Rectal smooth muscle tissue (tissue), 1 donor: ENCODE results near the gene RNH1.

Source experiments
- H3K27ac ChIP-seq: one replicate; pipeline ENCODE4 v1.7.0; 2013; ENCODE audit warnings: low read depth, low read length, inconsistent platforms
- H3K27me3 ChIP-seq: one replicate; pipeline ENCODE4 v1.7.0; 2013; ENCODE audit warnings: low read length; ENCODE audit not compliant: control insufficient read depth, insufficient read depth
- H3K36me3 ChIP-seq: one replicate; pipeline ENCODE4 v1.7.0; 2013; ENCODE audit warnings: low read length; ENCODE audit not compliant: control insufficient read depth, insufficient read depth
- H3K4me1 ChIP-seq: one replicate; pipeline ENCODE4 v1.7.0; 2013; ENCODE audit warnings: low read length; ENCODE audit not compliant: control insufficient read depth, insufficient read depth
- H3K4me3 ChIP-seq: one replicate; pipeline ENCODE4 v1.7.0; 2013; ENCODE audit warnings: low read length
- H3K9ac ChIP-seq: one replicate; pipeline ENCODE4 v1.7.0; 2013; ENCODE audit warnings: low read length

RNH1 gene

DNA sequence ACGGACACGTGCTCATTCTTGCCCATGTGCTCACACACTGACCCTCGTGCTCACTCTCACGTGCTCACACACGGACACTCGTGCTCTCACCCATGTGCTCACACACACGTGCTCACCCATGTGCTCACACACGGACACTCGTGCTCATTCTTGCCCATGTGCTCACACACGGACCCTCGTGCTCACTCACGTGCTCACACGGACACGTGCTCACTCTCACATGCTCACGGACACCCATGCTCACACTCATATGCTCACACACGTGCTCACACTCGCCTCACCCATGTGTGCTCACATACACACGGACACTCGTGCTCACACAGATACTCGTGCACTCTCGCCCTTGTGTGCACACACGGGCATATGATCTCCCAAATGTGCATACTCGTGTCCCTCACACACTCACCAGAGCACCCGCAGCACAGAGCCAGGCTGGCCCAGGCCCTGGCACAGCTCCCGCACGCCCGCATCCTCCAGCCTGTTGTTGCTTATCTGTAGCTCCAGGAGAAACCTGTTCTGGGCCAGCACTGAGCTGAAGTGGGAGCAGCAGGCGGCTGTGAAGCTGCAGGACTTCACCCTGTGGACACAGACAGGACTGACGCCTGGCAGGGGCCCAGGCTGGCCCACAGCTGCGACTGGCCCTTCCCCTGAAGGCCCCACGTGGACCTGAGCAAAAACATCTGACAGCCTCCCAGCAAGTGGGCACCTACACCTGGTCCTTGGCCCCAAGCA lies 9.3 kb downstream of the RNH1 start:
- Histone ChIP-seq H3K9ac (no peak overlapping the region), H3K27ac (no peak overlapping the region), H3K36me3 (peaks cover 40% of the 10 kb centered on the region), H3K4me1 (no peaks in the 10 kb centered on the region), H3K27me3 (no peaks in the 10 kb centered on the region), H3K4me3 (no peak overlapping the region)

DNA sequence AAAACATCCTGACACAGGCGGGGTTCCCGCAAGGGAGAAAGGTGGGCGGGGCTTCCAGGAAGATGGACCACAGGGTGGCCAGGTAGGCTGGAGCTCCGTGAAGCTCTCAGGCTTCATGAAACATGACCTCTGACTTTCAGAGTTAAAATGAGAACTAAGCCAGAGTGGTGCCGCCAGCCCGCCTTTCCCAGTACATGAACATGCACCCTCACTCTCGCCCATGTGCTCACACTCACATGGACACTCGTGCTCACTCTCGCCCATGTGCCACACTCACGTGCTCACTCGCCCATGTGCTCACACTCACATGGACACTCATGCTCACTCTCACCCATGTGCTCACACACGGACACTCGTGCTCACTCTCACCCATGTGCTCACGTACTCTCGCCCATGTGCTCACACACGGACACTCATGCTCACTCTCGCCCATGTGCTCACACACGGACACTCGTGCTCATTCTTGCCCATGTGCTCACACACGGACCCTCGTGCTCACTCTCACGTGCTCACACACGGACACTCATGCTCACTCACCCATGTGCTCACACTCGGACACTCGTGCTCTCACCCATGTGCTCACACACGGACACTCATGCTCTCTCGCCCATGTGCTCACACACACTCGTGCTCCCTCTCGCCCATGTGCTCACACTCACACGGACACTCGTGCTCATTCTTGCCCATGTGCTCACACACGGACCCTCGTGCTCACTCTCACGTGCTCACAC lies 10.0 kb downstream of the RNH1 start:
- Histone ChIP-seq H3K27me3 (no peaks in the 10 kb centered on the region), H3K4me3 (no peak overlapping the region), H3K36me3 (peaks cover 40% of the 10 kb centered on the region), H3K27ac (no peak overlapping the region), H3K9ac (no peak overlapping the region), H3K4me1 (no peaks in the 10 kb centered on the region)

DNA sequence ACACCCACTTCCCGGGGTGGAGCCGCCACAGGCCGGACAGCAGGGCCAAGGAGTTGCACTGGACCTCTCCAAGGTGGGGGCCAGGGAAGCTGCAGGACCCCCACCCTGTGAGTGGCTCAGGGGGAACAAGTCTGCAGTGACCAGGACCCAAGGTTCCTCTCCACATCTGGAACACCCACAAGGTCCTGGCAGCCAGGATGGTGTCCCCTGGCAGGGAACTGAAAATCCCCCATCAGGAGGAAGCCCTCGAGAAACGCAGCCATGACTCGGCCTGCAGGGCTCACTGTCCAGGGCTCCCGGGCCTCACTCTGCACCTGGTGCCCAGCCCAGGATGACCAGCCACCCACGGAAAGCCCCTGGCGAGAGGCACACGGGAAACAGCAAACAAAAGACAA lies 11.5 kb downstream of the RNH1 start:
- H3K9ac ChIP-seq, result no peak overlapping the region
- no peaks in the 10 kb centered on the region for H3K4me1 ChIP-seq
- no peak overlapping the region for H3K27ac ChIP-seq

DNA sequence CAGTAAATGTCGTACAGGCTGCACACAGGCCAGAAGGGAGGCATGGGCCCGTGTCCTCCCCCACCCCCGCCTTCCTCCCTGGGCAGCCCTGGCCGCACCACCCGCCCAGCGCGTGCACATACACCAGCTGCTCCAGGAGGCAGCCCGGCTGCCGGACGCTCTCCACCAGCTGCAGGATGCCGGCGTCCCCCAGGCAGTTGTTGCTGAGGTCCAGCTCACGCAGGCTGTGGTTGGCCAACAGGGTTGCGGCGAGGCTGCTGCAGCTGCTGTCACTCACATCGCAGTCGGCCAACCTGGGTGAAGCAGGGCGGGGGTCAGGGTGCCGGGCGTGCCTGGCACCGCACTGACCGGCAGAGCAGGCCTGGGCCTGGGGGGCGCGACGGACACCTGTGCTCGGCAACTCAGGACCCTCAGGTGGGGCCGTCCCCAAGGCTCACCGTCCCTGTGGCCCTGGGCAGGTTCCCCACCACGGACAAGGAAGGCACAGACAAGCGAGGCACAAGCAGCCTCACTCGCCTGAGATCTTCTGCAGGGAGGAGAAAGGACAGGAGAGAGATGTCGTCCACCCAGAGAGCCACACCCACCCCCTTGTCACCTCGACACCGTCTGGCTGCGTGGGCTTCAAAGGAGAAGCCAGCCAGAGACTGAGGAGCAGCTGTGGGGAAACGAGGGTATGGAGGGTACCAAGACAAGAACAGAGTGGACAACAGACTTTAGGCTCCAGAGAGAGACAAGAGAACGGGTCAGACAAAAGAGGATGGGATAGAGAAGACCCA lies 12.1 kb downstream of the RNH1 start:
- no peaks in the 10 kb centered on the region for H3K4me1 ChIP-seq
- no peak overlapping the region for H3K4me3 ChIP-seq
- H3K36me3 ChIP-seq, result peaks cover 30% of the 10 kb centered on the region
- no peak overlapping the region for H3K9ac ChIP-seq
- no peak overlapping the region for H3K27ac ChIP-seq
- H3K27me3 ChIP-seq, result no peaks in the 10 kb centered on the region

More for the DNA sequence above, 11.5 kb downstream of the RNH1 start:
- Histone ChIP-seq H3K36me3 (peaks cover 36% of the 10 kb centered on the region), H3K4me3 (no peak overlapping the region), H3K27me3 (no peaks in the 10 kb centered on the region)

DNA sequence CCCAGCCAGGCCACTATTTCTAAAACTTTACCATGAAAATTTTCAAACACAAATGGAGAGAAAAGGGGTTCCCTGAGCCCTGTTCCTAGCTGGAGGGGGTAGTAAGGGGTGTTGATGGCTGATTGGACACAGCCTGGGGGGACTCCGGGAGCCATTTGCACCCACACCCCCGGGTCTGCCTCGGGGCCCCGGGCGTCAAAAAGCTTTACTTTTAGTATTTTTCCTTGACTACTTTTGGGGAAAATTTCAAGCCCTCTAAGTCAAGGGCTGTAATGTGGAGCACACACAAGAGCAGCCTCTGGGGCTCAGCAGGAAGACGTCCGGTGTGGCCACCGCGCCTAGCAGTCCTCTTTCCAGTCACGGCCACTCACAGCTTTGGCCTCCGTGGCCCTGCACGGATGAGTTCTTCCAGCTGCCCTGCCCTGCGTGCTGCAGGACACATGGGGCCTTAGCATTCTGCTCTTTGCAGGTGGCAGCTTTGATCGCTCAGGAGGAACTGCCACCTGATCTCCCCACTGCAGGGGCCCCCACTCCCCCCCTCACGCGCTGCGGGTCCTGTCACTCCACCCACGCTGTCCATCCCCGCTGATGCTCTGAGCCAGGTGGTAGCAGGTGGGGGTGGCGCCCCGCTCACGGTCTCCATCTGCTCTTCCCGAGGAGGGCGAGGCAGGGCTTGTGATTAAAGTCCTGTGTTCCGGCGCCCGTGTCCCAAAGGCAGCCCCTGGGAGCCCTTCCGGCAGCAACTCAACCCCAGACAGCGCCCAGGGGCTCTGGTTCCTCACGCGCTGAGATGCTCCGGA lies 14.4 kb downstream of the RNH1 start:
- H3K36me3 ChIP-seq, result peaks cover 14% of the 10 kb centered on the region
- H3K27ac ChIP-seq, result no peak overlapping the region
- H3K4me1 ChIP-seq, result no peaks in the 10 kb centered on the region
- no peaks in the 10 kb centered on the region for H3K27me3 ChIP-seq
- no peak overlapping the region for H3K9ac ChIP-seq
- H3K4me3 ChIP-seq, result no peak overlapping the region

DNA sequence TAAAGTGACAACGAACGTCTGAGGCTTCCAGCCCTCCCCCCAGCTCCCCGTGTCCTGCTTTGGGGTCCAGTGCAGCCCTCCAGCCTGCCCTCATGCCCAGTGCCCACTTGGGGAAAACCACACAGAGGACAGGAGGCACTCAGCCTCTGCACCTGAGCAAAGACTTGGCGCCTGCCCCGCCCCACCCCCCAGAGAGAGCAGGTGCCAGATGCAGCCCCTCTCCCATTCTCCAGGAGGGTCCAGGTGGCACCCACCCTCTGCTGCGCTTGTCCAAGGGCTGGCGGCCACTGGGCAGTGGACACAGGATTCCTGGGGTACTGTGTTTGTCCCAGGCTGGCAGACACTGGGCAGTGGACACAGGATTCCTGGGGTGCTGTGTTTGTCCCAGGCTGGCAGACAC lies 15.7 kb downstream of the RNH1 start:
- no peak overlapping the region for H3K9ac ChIP-seq
- no peak overlapping the region for H3K27ac ChIP-seq
- peaks cover 2% of the 10 kb centered on the region for H3K36me3 ChIP-seq
- H3K4me3 ChIP-seq, result no peak overlapping the region
- H3K27me3 ChIP-seq, result no peaks in the 10 kb centered on the region
- no peaks in the 10 kb centered on the region for H3K4me1 ChIP-seq

DNA sequence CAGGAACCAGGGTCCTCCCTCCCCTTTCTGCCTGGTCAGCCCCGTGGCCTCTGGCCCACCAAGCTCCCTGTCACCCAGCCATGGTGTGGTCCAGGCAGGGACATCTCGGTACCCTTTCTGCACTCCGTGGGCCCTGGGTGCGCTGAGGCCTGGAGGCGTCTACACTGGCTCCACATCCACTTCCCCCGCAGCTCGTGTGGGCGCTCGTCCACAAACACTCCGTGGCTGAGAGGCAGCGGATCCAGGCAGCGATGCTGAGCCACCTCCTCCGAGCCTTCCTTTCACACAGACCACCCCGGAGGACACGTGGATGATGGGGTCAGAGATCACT lies 16.1 kb downstream of the RNH1 start:
- Histone ChIP-seq H3K27ac (no peak overlapping the region), H3K4me3 (no peak overlapping the region), H3K4me1 (no peaks in the 10 kb centered on the region), H3K36me3 (peaks cover 2% of the 10 kb centered on the region), H3K9ac (no peak overlapping the region), H3K27me3 (no peaks in the 10 kb centered on the region)

DNA sequence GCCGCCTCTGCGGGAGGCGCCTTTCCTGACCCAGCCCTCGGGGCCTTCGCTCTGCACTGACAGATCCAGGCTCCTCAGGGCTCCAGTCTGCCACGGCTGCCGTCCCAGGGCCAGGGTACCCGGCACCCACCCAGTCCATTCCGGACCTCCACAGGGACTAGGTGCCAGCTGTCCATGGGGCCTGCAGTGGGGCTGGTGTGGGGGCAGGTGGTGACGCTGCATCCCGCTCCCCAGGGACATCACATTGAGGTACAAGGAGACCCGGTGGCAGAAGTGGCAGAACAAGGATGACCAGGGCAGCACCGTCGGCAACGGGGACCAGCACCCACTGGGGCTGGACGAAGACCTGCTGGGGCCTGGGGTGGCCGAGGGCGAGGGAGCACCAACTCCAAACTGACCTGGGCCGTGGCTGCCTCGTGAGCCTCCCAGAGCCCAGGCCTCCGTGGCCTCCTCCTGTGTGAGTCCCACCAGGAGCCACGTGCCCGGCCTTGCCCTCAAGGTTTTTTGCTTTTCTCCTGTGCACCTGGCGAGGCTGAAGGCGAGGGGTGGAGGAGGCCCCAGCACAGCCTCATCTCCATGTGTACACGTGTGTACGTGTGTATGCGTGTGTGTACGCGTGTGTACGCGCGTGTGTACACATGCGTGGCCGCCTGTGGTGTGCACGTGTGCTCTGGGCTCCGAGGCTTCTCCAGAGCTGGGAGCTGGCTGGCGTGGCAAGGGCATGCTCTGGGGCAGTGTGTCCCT lies 16.7 kb downstream of the RNH1 start:
- Histone ChIP-seq H3K27me3 (no peaks in the 10 kb centered on the region), H3K27ac (no peak overlapping the region), H3K4me3 (no peak overlapping the region), H3K36me3 (no peaks in the 10 kb centered on the region), H3K4me1 (no peaks in the 10 kb centered on the region), H3K9ac (no peak overlapping the region)

DNA sequence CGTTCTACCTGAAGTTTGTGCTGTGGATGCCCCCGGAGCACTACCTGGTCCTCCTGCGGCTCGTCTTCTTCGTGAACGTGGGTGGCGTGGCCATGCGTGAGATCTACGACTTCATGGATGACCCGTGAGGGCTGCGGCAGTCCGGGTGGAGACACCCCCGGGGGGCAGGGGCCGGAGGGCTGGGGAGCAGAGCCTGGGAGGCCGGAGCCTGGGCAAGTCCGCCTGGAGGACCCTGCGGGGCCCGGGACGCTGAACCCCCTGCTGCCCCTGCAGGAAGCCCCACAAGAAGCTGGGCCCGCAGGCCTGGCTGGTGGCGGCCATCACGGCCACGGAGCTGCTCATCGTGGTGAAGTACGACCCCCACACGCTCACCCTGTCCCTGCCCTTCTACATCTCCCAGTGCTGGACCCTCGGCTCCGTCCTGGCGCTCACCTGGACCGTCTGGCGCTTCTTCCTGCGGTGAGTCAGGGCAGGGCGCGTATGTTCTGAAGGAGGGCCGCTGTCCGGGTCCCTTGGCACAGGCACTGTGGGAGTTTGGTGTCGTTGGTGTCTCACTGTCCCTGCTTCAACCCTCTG lies 17.3 kb downstream of the RNH1 start:
- Histone ChIP-seq H3K4me1 (no peaks in the 10 kb centered on the region), H3K9ac (no peak overlapping the region), H3K27ac (no peak overlapping the region), H3K27me3 (no peaks in the 10 kb centered on the region), H3K36me3 (no peaks in the 10 kb centered on the region), H3K4me3 (no peak overlapping the region)

DNA sequence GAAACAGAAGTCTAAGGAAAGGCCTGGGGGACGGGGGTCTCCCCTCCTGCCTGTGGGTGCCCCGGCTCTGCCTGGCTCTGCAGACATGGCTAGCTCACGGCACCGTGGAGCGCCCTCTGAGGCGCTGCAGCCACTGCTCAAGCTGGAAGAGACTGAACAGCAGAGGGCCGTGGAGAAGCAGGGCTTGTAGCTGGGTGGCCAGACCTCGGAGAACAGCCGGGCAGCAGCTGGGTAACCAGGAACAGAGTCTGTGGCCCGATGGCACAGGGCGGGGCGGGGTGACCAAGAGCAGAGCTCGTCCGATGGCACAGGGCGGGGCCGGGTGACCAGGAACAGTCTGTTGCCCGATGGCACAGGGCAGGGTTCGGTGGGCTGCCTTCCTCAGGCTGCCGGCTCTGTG lies 18.1 kb downstream of the RNH1 start:
- H3K27ac ChIP-seq, result no peak overlapping the region
- no peak overlapping the region for H3K4me3 ChIP-seq

DNA sequence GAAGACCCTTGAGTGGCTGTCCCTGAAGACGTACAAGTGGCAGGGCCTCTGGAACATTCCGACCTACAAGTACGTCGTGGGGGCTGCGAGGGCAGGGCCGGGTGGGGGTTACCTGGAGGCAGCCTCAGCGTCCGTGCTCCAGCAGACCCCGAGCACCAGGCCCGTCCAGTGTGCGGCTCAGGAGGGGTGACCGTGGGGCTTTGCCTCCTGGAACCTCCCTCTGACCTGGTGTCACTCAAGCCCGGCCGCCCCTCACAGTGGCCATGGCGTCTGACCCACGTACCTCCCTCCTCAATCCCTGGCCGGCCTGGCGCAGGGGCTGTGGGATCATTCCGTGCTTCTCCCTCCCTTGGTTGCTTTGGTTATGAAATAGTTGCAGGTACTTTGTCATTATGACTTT lies 18.5 kb downstream of the RNH1 start:
- Histone ChIP-seq H3K27ac (no peak overlapping the region), H3K36me3 (no peaks in the 10 kb centered on the region), H3K9ac (no peak overlapping the region), H3K4me1 (no peaks in the 10 kb centered on the region), H3K27me3 (no peaks in the 10 kb centered on the region), H3K4me3 (no peak overlapping the region)

More for the DNA sequence above, 18.1 kb downstream of the RNH1 start:
- no peaks in the 10 kb centered on the region for H3K4me1 ChIP-seq
- no peaks in the 10 kb centered on the region for H3K36me3 ChIP-seq
- no peak overlapping the region for H3K9ac ChIP-seq
- H3K27me3 ChIP-seq, result no peaks in the 10 kb centered on the region
